Measurements from ENCODE around the gene TBX5. TPM values are rescaled to one million over a fixed set of nuclear protein-coding genes. Genes with fewer than 3 reads are reported as not detected.
A peak's percentile ranks its signal among the peaks of the same experiment; 100 is the strongest.

The TBX5 gene
- total and polyA plus RNA-seq, 5 donors, result 97.3 to 275 (median 186) TPM

GRCh38 chr12:114444422-114445279, 38.7 kb upstream of the TBX5 start:
- Histone ChIP-seq H3K9me3 (ENCODE audit: control insufficient read depth, low read length) (no peaks in the 10 kb centered on the region), H3K27me3 (ENCODE audit: control insufficient read depth, insufficient read depth) (no peaks in the 10 kb centered on the region), H3K27ac (ENCODE audit: low read length) (peak overlapping the region; percentile 97), H3K4me1 (ENCODE audit: control insufficient read depth, insufficient read depth, low read length) (no peaks in the 10 kb centered on the region), H3K4me3 (ENCODE audit: low read length) (peak overlapping the region; percentile 40)
- intact Hi-C loops (cut with DNase I), result loop anchor here in 3 of 4 donors (5.0 kb wide), 2 partner anchors 37 to 42 kb away; partner anchors contain the start of gene TBX5 (in 2 of the 3)
- WGBS, result 18% methylated on average over 44 of the region's 44 CpGs
- peak in 2 of 3 donors; percentile 48 to 49 for DNase-seq
- ATAC-seq, result no peak

- DNase-seq (peak; percentile 75 to 85 (median 82)), ATAC-seq (peak; percentile 18 to 35)
- 7% methylated on average over 53 of the region's 53 CpGs for WGBS
- Histone ChIP-seq H3K27me3 (ENCODE audit: control insufficient read depth, insufficient read depth) (no peaks in the 10 kb centered on the region), H3K9me3 (ENCODE audit: control insufficient read depth, low read length) (no peaks in the 10 kb centered on the region), H3K27ac (ENCODE audit: low read length) (peak overlapping the region; percentile 97), H3K4me1 (ENCODE audit: control insufficient read depth, insufficient read depth, low read length) (no peaks in the 10 kb centered on the region), H3K4me3 (ENCODE audit: low read length) (peak overlapping the region; percentile 35)
- intact Hi-C loops (cut with DNase I), result loop anchor here in 2 of 4 donors (5.0 kb wide), 1 partner anchor 37 kb away; the partner anchor contains the start of gene TBX5 (in 2 of the 2)
Observed at GRCh38 chr12:114443607-114444421, 37.9 kb upstream of the TBX5 start.

GRCh38 chr12:114442578-114442977, 36.6 kb upstream of the TBX5 start:
- DNase-seq, result no peak
- Histone ChIP-seq H3K9me3 (ENCODE audit: control insufficient read depth, low read length) (no peaks in the 10 kb centered on the region), H3K4me1 (ENCODE audit: control insufficient read depth, insufficient read depth, low read length) (no peaks in the 10 kb centered on the region), H3K4me3 (ENCODE audit: low read length) (no peak overlapping the region), H3K27ac (ENCODE audit: low read length) (peak overlapping the region; percentile 49), H3K27me3 (ENCODE audit: control insufficient read depth, insufficient read depth) (no peaks in the 10 kb centered on the region)
- intact Hi-C loops (cut with DNase I), result loop anchor here in 2 of 4 donors (5.0 kb wide), 1 partner anchor 35 kb away; the partner anchor contains the start of gene TBX5 (in 2 of the 2)
- ATAC-seq, result no peak
- WGBS, result 36% methylated on average over 1 of the region's 1 CpG

- Histone ChIP-seq H3K27ac (ENCODE audit: low read length) (peak overlapping the region; percentile 49), H3K9me3 (ENCODE audit: control insufficient read depth, low read length) (no peaks in the 10 kb centered on the region), H3K4me1 (ENCODE audit: control insufficient read depth, insufficient read depth, low read length) (no peaks in the 10 kb centered on the region), H3K27me3 (ENCODE audit: control insufficient read depth, insufficient read depth) (no peaks in the 10 kb centered on the region), H3K4me3 (ENCODE audit: low read length) (no peak overlapping the region)
- DNase-seq (peak in 1 of 3 donors; percentile 45), ATAC-seq (no peak)
- intact Hi-C loops (cut with DNase I), result loop anchor here in 2 of 4 donors (5.0 kb wide), 1 partner anchor 34 kb away; the partner anchor contains the start of gene TBX5 (in 2 of the 2)
- WGBS, result 36% methylated on average over 6 of the region's 6 CpGs
Observed at GRCh38 chr12:114441545-114441944, 35.6 kb upstream of the TBX5 start.

GRCh38 chr12:114441039-114441383, 35.1 kb upstream of the TBX5 start:
- Histone ChIP-seq H3K27me3 (ENCODE audit: control insufficient read depth, insufficient read depth) (no peaks in the 10 kb centered on the region), H3K9me3 (ENCODE audit: control insufficient read depth, low read length) (no peaks in the 10 kb centered on the region), H3K27ac (ENCODE audit: low read length) (peak overlapping the region; percentile 49), H3K4me3 (ENCODE audit: low read length) (no peak overlapping the region), H3K4me1 (ENCODE audit: control insufficient read depth, insufficient read depth, low read length) (no peaks in the 10 kb centered on the region)
- intact Hi-C loops (cut with DNase I), result loop anchor here in 2 of 4 donors (5.0 kb wide), 1 partner anchor 34 kb away; the partner anchor contains the start of gene TBX5 (in 2 of the 2)
- 22% methylated on average over 23 of the region's 23 CpGs for WGBS
- ATAC-seq, result no peak
- no peak for DNase-seq

DNA sequence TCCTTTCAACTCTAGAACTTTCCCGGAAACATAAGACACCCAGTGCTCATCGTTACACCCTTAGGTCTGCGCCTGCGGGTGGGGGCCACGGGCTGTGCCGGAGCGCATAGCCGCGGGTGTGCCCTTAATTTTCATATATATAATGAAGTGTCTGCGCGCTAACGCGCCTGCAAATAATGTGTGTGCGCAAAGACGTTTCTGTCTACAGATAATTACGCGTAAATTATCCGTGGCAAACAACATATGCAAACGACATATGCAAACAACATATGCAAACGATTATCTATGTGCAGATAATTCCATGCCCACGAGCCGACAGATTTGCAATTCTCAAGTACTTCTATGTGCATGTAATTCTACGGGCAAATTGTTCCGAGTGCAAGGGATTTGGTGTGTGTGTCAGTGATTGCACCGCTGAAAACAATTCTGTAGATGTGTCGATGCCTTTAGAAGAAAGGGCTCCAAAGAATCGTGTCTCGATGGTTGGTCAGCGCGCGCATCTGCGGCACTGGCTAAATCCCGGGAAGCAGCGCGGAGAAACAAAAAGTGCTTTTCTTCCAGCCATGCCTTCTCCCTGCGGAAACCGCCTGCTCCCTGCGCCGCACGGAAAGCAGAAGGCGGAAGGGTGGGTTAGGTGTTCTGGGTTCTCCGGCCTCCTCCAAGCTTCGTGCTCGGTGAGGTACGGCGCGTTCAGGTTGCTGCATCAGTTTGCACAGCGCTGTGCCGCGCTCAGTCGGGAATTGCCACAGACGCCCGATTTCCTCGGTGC, 34.5 kb upstream of the TBX5 start:
- Histone ChIP-seq H3K27me3 (ENCODE audit: control insufficient read depth, insufficient read depth) (no peaks in the 10 kb centered on the region), H3K4me3 (ENCODE audit: low read length) (no peak overlapping the region), H3K4me1 (ENCODE audit: control insufficient read depth, insufficient read depth, low read length) (no peaks in the 10 kb centered on the region), H3K9me3 (ENCODE audit: control insufficient read depth, low read length) (no peaks in the 10 kb centered on the region), H3K27ac (ENCODE audit: low read length) (peak overlapping the region; percentile 49)
- intact Hi-C loops (cut with DNase I), result loop anchor here in 2 of 4 donors (5.0 kb wide), 1 partner anchor 33 kb away; the partner anchor contains the start of gene TBX5 (in 2 of the 2)
- ATAC-seq (no peak), DNase-seq (peak in 2 of 3 donors; percentile 48 to 50)
- WGBS, result 13% methylated on average over 54 of the region's 54 CpGs

DNA sequence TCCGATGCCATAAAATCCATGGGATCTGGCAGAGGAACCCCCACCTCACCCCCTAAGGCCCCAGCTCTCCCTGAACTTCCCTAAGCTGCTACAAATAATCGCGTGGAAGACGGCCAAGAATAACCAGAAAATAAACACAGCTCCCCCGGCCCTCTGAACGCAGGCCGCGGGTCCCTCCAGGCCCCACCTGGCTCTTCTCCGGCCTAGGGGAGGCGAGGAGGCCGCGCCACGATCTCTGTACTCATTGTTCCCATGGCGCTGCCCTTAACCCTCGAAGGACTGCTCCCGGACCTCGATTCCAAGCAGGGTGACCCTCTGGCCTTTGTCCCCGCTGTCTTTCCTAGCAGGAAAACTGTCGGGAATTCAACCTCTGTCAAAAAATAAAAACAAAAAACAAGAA, 33.9 kb upstream of the TBX5 start:
- WGBS, result 21% methylated on average over 19 of the region's 19 CpGs
- H3K27ac ChIP-seq (ENCODE audit: low read length), result peak overlapping the region; percentile 49
- intact Hi-C loops (cut with DNase I), result loop anchor here in 2 of 4 donors (5.0 kb wide), 1 partner anchor 33 kb away; the partner anchor contains the start of gene TBX5 (in 2 of the 2)

GRCh38 chr12:114439261-114439683, 33.3 kb upstream of the TBX5 start:
- DNase-seq (peak in 2 of 3 donors; percentile 38 to 53), ATAC-seq (no peak)
- intact Hi-C loops (cut with DNase I), result no loop called here
- Histone ChIP-seq H3K27me3 (ENCODE audit: control insufficient read depth, insufficient read depth) (no peaks in the 10 kb centered on the region), H3K4me3 (ENCODE audit: low read length) (peak overlapping the region; percentile 9), H3K4me1 (ENCODE audit: control insufficient read depth, insufficient read depth, low read length) (no peaks in the 10 kb centered on the region), H3K27ac (ENCODE audit: low read length) (peak overlapping the region; percentile 97), H3K9me3 (ENCODE audit: control insufficient read depth, low read length) (no peaks in the 10 kb centered on the region)
- WGBS, result 42% methylated on average over 25 of the region's 25 CpGs

More for the DNA sequence above, 33.9 kb upstream of the TBX5 start:
- H3K4me1 ChIP-seq (ENCODE audit: control insufficient read depth, insufficient read depth, low read length), result no peaks in the 10 kb centered on the region
- H3K27me3 ChIP-seq (ENCODE audit: control insufficient read depth, insufficient read depth), result no peaks in the 10 kb centered on the region
- H3K9me3 ChIP-seq (ENCODE audit: control insufficient read depth, low read length), result no peaks in the 10 kb centered on the region
- no peak overlapping the region for H3K4me3 ChIP-seq (ENCODE audit: low read length)
- ATAC-seq (peak in 1 of 2 donors; percentile 13), DNase-seq (peak in 1 of 3 donors; percentile 63)

GRCh38 chr12:114438635-114439256, 32.8 kb upstream of the TBX5 start:
- H3K4me3 ChIP-seq (ENCODE audit: low read length), result peak overlapping the region; percentile 9
- H3K9me3 ChIP-seq (ENCODE audit: control insufficient read depth, low read length), result no peaks in the 10 kb centered on the region
- H3K27me3 ChIP-seq (ENCODE audit: control insufficient read depth, insufficient read depth), result no peaks in the 10 kb centered on the region
- DNase-seq (no peak), ATAC-seq (no peak)
- intact Hi-C loops (cut with DNase I), result no loop called here
- WGBS, result 40% methylated on average over 8 of the region's 8 CpGs
- no peaks in the 10 kb centered on the region for H3K4me1 ChIP-seq (ENCODE audit: control insufficient read depth, insufficient read depth, low read length)
- peak overlapping the region; percentile 97 for H3K27ac ChIP-seq (ENCODE audit: low read length)

- Histone ChIP-seq H3K4me1 (ENCODE audit: control insufficient read depth, insufficient read depth, low read length) (peaks cover 4% of the 10 kb centered on the region), H3K27me3 (ENCODE audit: control insufficient read depth, insufficient read depth) (no peaks in the 10 kb centered on the region), H3K9me3 (ENCODE audit: control insufficient read depth, low read length) (no peaks in the 10 kb centered on the region), H3K27ac (ENCODE audit: low read length) (no peak overlapping the region), H3K4me3 (ENCODE audit: low read length) (no peak overlapping the region)
- no peak for ATAC-seq
- WGBS, result 32% methylated on average over 3 of the region's 3 CpGs
- no peak for DNase-seq
- intact Hi-C loops (cut with DNase I), result no loop called here
Observed at GRCh38 chr12:114434341-114434740, 28.4 kb upstream of the TBX5 start.

Measured in right cardiac atrium (tissue), 5 donors.